Sigmoid colon (tissue), 4 donors: ENCODE data around the gene LRRC55.

Experiments used
- POLR2A ChIP-seq, 2 donors: fragments of 450-650 bp; IDR thresholded peaks; one replicate each; pipeline ENCODE4 v1.6.1; 2016; ENCODE audit warnings: antibody characterized with exemption in 2 of 2, mild to moderate bottlenecking in 2 of 2, moderate library complexity in 2 of 2
- POLR2AphosphoS5 ChIP-seq, 4 donors: sonication (generic); formaldehyde crosslinking; IDR thresholded peaks; one replicate each; pipeline ENCODE4 v1.6.1; 2017; ENCODE audit warnings: antibody characterized with exemption in 4 of 4
- TF ChIP-seq, protein P1 (sequence below), 4 experiments: fragments of 450-650 bp in 3 of 4; fragments of 200-600 bp in 1 of 4; IDR thresholded peaks; one replicate each; pipeline ENCODE4 v1.5.1; 2016 to 2019; ENCODE audit warnings: antibody characterized with exemption in 4 of 4, mild to moderate bottlenecking in 3 of 4, moderate library complexity in 2 of 4

DNA sequence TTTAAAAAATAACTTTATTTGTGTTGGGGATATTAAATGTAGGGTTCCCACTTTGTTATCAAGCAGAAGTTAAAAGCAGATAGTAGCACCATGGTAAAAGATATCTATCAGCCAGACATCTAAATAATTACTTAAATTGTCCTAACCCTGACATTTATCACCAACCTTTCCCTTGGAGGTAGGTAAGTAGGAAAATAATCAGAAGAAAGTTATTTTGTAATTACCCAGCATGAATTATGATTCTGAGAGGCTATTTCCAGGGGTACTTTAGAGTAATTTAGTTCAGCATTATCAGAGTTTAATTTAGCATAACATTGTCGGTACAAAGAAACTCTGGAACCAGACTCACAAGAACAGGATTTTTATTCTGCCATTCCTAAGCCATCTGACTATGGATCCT lies 23.2 kb upstream of the LRRC55 start:
- TF ChIP-seq, protein P1, sequence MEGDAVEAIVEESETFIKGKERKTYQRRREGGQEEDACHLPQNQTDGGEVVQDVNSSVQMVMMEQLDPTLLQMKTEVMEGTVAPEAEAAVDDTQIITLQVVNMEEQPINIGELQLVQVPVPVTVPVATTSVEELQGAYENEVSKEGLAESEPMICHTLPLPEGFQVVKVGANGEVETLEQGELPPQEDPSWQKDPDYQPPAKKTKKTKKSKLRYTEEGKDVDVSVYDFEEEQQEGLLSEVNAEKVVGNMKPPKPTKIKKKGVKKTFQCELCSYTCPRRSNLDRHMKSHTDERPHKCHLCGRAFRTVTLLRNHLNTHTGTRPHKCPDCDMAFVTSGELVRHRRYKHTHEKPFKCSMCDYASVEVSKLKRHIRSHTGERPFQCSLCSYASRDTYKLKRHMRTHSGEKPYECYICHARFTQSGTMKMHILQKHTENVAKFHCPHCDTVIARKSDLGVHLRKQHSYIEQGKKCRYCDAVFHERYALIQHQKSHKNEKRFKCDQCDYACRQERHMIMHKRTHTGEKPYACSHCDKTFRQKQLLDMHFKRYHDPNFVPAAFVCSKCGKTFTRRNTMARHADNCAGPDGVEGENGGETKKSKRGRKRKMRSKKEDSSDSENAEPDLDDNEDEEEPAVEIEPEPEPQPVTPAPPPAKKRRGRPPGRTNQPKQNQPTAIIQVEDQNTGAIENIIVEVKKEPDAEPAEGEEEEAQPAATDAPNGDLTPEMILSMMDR (IDR thresholded peaks at IDR 0.05), result no peak
- TF ChIP-seq POLR2AphosphoS5 (IDR thresholded peaks at IDR 0.05) (no peak), POLR2A (IDR thresholded peaks at IDR 0.05) (no peak)
